Cardiac fibroblast (primary cell): ENCODE measurements around the gene FAM50A.

Experiments used
- DNase-seq, 2 donors: peaks; one replicate each; pipeline versions ENCODE4 v3.0.0 to v3.0.0-alpha.2; 2010; ENCODE audit warnings: low read depth in 2 of 2
- H3K4me3 ChIP-seq, 2 donors: replicated peaks in 1 of 2; 1 replicate in 1 of 2; 2 replicates in 1 of 2; pipeline ENCODE4 v1.5.1; 2011; ENCODE audit warnings: low read depth in 2 of 2, low read length in 2 of 2, mild to moderate bottlenecking in 2 of 2, moderate library complexity in 1 of 2
- CTCF ChIP-seq: IDR thresholded peaks from one replicate; pipeline ENCODE4 v1.5.1; 2011; ENCODE audit warnings: low read depth, mild to moderate bottlenecking, low read length, inconsistent platforms

The FAM50A gene

GRCh38 chrX:154433605-154434004 is 10.3 kb upstream of the FAM50A start:
- no peak for TF ChIP-seq CTCF
- no peak for DNase-seq
- no peak overlapping the region for H3K4me3 ChIP-seq

GRCh38 chrX:154434394-154435168 is 9.4 kb upstream of the FAM50A start:
- no peak for TF ChIP-seq CTCF
- no peak overlapping the region for H3K4me3 ChIP-seq
- DNase-seq = no peak

- no peak overlapping the region for H3K4me3 ChIP-seq
- no peak for DNase-seq
- no peak for TF ChIP-seq CTCF
Observed at GRCh38 chrX:154435171-154435733, 8.7 kb upstream of the FAM50A start.

GRCh38 chrX:154436374-154436982 is 7.5 kb upstream of the FAM50A start:
- DNase-seq = peak in 1 of 2 donors; percentile 50
- peak overlapping the region; percentile 17 to 70 for H3K4me3 ChIP-seq

DNA sequence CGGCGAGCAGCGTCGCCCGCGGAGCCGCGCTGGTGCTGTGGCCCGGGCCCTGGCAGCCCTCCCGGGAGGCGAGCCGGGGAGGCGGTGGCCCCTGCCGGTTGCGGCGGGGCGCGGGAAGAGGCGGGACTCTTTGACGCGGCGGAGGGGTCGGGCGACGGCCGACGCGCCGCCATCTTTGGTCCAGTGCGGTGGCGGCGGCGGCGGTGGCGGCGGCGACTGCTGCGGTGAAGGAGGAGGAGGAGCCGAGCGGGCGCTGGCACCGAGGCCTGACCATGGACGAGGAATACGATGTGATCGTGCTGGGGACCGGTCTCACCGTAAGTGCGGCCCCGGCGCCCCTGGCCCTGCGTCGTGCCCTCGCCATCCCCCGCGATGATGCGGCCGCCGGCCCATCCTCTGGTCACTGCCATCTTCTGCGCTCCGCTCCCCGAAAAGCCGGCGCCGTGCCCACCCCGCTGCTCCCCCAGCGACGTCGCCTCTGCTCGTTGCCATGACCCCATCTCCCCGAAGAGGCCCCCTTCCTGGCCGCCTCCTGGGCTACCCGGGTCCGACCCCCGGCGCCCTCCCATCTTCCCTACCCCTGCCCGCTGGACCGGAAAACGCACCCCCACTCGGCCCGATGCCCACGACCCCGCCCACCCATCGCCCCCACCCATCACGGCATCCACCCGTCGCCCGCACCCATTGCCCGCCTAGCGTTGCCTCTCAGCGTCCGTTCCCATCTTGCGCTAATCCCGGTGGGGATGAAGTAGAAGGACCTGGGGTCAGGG is 6.8 kb upstream of the FAM50A start, which contains the start of gene GDI1:
GDI1 (plus strand) TSS at position 172 of the 770 bp plus-strand sequence; CDS start at position 273, 101 bp downstream.
- no peak for TF ChIP-seq CTCF
- H3K4me3 ChIP-seq = peak within 1 kb of the TSS; percentile 67 to 70
- DNase-seq = peak; percentile 59 to 65

More at GRCh38 chrX:154436374-154436982, 7.5 kb upstream of the FAM50A start:
- TF ChIP-seq CTCF = no peak

DNA sequence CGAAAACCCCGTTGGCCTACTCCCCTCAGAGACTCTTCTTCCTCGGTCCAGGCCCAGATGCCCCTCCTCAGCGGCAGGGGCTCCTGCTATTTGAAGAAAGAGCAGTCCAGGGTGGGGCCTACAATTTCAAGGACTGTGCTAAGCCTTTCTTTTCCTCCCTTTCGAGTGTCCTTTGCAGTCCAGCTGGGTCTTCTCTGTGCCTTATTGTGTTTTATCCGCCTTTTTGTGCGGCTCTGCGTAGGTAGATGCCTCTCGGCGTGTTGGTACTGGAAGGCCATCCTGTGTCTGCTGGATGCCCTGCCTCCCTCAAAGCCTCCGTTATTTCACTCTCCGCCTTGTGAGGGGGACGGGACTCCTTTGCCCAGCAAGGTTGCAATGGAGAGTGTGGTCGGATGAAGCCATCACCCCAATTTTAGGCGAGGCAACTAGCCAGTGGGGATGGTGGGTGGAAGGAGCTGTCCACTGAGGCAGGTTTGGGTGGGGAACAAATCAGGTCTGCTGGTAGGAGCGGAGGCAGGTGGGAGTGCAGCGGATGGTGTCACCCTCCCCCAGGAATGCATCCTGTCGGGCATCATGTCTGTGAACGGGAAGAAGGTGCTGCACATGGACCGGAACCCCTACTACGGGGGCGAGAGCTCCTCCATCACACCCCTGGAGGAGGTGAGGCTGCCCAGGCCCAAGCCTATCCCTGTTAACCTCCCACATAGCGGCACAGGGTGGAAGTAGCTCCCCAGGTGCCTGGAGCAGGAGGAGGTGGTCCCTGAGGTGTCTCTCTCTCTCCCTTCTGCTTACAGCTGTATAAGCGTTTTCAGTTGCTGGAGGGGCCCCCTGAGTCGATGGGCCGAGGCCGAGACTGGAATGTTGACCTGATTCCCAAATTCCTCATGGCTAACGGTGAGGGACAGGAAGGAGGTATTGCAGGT is 5.7 kb upstream of the FAM50A start:
- DNase-seq = no peak
- TF ChIP-seq CTCF = no peak
- peak overlapping the region; percentile 67 to 70 for H3K4me3 ChIP-seq
